Peyer's patch (tissue), 4 donors: Measurements from ENCODE around the gene DQX1. TPM values are rescaled to one million over a fixed set of nuclear protein-coding genes. Genes with fewer than 3 reads are reported as not detected.

Experiments used
- DNase-seq, 3 donors: peaks; one replicate each; pipeline ENCODE4 v3.0.0-alpha.2; 2017 to 2019
- H3K27ac ChIP-seq, 4 donors: fragments of 200-600 bp; sonication (generic); one replicate each; pipeline ENCODE4 v1.5.1; 2016 to 2019
- H3K27me3 ChIP-seq, 2 donors: fragments of 200-600 bp; sonication (generic); one replicate each; pipeline ENCODE4 v1.5.1; 2019
- H3K36me3 ChIP-seq, 3 donors: fragments of 200-600 bp; sonication (generic); one replicate each; pipeline ENCODE4 v1.5.1; 2016 to 2019
- H3K4me1 ChIP-seq, 4 donors: fragments of 200-600 bp; sonication (generic); one replicate each; pipeline ENCODE4 v1.5.1; 2016 to 2019
- H3K4me3 ChIP-seq, 4 donors: fragments of 200-600 bp; sonication (generic); 1 replicate in 3 of 4; 2 replicates in 1 of 4; pipeline ENCODE4 v1.5.1; 2016 to 2019; ENCODE audit warnings: mild to moderate bottlenecking in 1 of 4
- H3K9me3 ChIP-seq, 4 donors: fragments of 200-600 bp; sonication (generic); one replicate each; pipeline ENCODE4 v1.5.1; 2016 to 2019; ENCODE audit warnings: mild to moderate bottlenecking in 1 of 4
- CTCF ChIP-seq, 6 experiments: fragments of 450-650 bp in 4 of 6; fragments of 200-600 bp in 2 of 6; sonication (generic) in 1 of 6; IDR thresholded peaks; one replicate each; pipeline ENCODE4 v1.5.1; 2017 to 2019; ENCODE audit warnings: antibody characterized with exemption in 6 of 6, mild to moderate bottlenecking in 3 of 6, moderate library complexity in 1 of 6
- POLR2A ChIP-seq, 2 donors: fragments of 450-650 bp; IDR thresholded peaks; one replicate each; pipeline ENCODE4 v1.5.1; 2017; ENCODE audit warnings: antibody characterized with exemption in 2 of 2, mild to moderate bottlenecking in 2 of 2, moderate library complexity in 2 of 2
- total RNA-seq, 4 donors: library from RNA; depleted of rRNA; stranded (reverse); fragments of >200 nt; gene quantifications; one replicate each; pipeline ENCODE4 v1.1.0, GENCODE V29; 2016

The DQX1 gene
- total RNA-seq, 4 donors from 2014 or later: 14.0 to 116 (median 75.3) TPM

- Histone ChIP-seq H3K27ac (no peak overlapping the region), H3K36me3 (no peaks in the 10 kb centered on the region), H3K4me1 (peaks cover 0 to 5% (median 2%) of the 10 kb centered on the region in 4 donors), H3K4me3 (no peak overlapping the region), H3K9me3 (no peaks in the 10 kb centered on the region), H3K27me3 (no peaks in the 10 kb centered on the region)
- DNase-seq: no peak
- no peak for TF ChIP-seq POLR2A (IDR thresholded peaks at IDR 0.05)
- TF ChIP-seq CTCF (IDR thresholded peaks at IDR 0.05): no peak
Observed at GRCh38 chr2:74540291-74540690, 14.3 kb upstream of the DQX1 start.

GRCh38 chr2:74538881-74539339 is 12.9 kb upstream of the DQX1 start:
- H3K27ac ChIP-seq: peak overlapping the region in 1 of 4 donors; percentile 65
- peaks cover 0 to 5% (median 2%) of the 10 kb centered on the region in 4 donors for H3K4me1 ChIP-seq
- no peaks in the 10 kb centered on the region for H3K36me3 ChIP-seq
- H3K27me3 ChIP-seq: no peaks in the 10 kb centered on the region
- H3K9me3 ChIP-seq: no peaks in the 10 kb centered on the region
- H3K4me3 ChIP-seq: peak overlapping the region in 2 of 4 donors; percentile 1 to 26
- peak in 1 of 3 donors; percentile 48 for DNase-seq
- TF ChIP-seq POLR2A (IDR thresholded peaks at IDR 0.05) (no peak), CTCF (IDR thresholded peaks at IDR 0.05) (no peak)

GRCh38 chr2:74537140-74537539 is 11.1 kb upstream of the DQX1 start:
- no peak for TF ChIP-seq CTCF (IDR thresholded peaks at IDR 0.05)
- no peak for TF ChIP-seq POLR2A (IDR thresholded peaks at IDR 0.05)
- no peaks in the 10 kb centered on the region for H3K27me3 ChIP-seq

GRCh38 chr2:74536166-74536950 is 10.3 kb upstream of the DQX1 start:
- Histone ChIP-seq H3K27ac (no peak overlapping the region), H3K36me3 (peaks cover 0 to 11% (median 0%) of the 10 kb centered on the region in 3 donors), H3K4me3 (no peak overlapping the region), H3K4me1 (peaks cover 0 to 5% (median 4%) of the 10 kb centered on the region in 4 donors), H3K27me3 (no peaks in the 10 kb centered on the region), H3K9me3 (no peaks in the 10 kb centered on the region)
- no peak for TF ChIP-seq POLR2A (IDR thresholded peaks at IDR 0.05)
- no peak for TF ChIP-seq CTCF (IDR thresholded peaks at IDR 0.05)
- DNase-seq: no peak

More at GRCh38 chr2:74537140-74537539, 11.1 kb upstream of the DQX1 start:
- no peak for DNase-seq
- Histone ChIP-seq H3K9me3 (no peaks in the 10 kb centered on the region), H3K4me1 (peaks cover 0 to 5% (median 2%) of the 10 kb centered on the region in 4 donors), H3K36me3 (peaks cover 0 to 11% (median 0%) of the 10 kb centered on the region in 3 donors), H3K27ac (no peak overlapping the region), H3K4me3 (no peak overlapping the region)

- peaks cover 0 to 11% (median 0%) of the 10 kb centered on the region in 3 donors for H3K36me3 ChIP-seq
- TF ChIP-seq CTCF (IDR thresholded peaks at IDR 0.05) (no peak), POLR2A (IDR thresholded peaks at IDR 0.05) (no peak)
- no peak overlapping the region for H3K4me3 ChIP-seq
- no peaks in the 10 kb centered on the region for H3K27me3 ChIP-seq
- H3K9me3 ChIP-seq: no peaks in the 10 kb centered on the region
- peaks cover 0 to 11% (median 8%) of the 10 kb centered on the region in 4 donors for H3K4me1 ChIP-seq
- DNase-seq: no peak
- no peak overlapping the region for H3K27ac ChIP-seq
Observed at GRCh38 chr2:74535440-74535965, 9.5 kb upstream of the DQX1 start.
